Endometrium (tissue), 2 donors: ENCODE results near the gene PDK2.

Experiments
- FAIRE-seq: peaks from 2 replicates; lab custom pipeline; 2012; peaks lifted over from hg19 to GRCh38; lab: Jason Lieb, UNC
- donor health status: control.
- donor health status: control.

Gene PDK2

GRCh38 chr17:50117202-50118051 is 22.3 kb downstream of the PDK2 start:
- FAIRE-seq = no peak

GRCh38 chr17:50118076-50118827 is 23.1 kb downstream of the PDK2 start:
- FAIRE-seq = no peak

- no peak for FAIRE-seq
These were observed 23.7 kb downstream of the PDK2 start for GRCh38 chr17:50118828-50119218.

GRCh38 chr17:50120475-50121253 is 25.5 kb downstream of the PDK2 start:
- FAIRE-seq = no peak

- no peak for FAIRE-seq
These were observed 27.8 kb downstream of the PDK2 start for GRCh38 chr17:50122945-50123344.

- FAIRE-seq = no peak
These were observed 28.6 kb downstream of the PDK2 start for GRCh38 chr17:50123649-50124349.

GRCh38 chr17:50125420-50125997 is 30.4 kb downstream of the PDK2 start:
- FAIRE-seq = no peak

- no peak for FAIRE-seq
These were observed 32.7 kb downstream of the PDK2 start for GRCh38 chr17:50127697-50128361.

GRCh38 chr17:50128441-50129352 is 33.5 kb downstream of the PDK2 start:
- no peak for FAIRE-seq

GRCh38 chr17:50129353-50129727 is 34.2 kb downstream of the PDK2 start:
- FAIRE-seq = no peak

GRCh38 chr17:50129728-50130558 is 34.8 kb downstream of the PDK2 start, which contains the start of gene SAMD14:
TSS of gene SAMD14 (minus strand) at chr17:50130160. CDS start at chr17:50124959, 5,201 bp downstream.
- no peak for FAIRE-seq

GRCh38 chr17:50130559-50131305 is 35.6 kb downstream of the PDK2 start:
- no peak for FAIRE-seq

- FAIRE-seq = no peak
These were observed 37.1 kb downstream of the PDK2 start for GRCh38 chr17:50132104-50132794.

GRCh38 chr17:50133028-50133768 is 38.0 kb downstream of the PDK2 start:
- no peak for FAIRE-seq

- FAIRE-seq = no peak
These were observed 38.6 kb downstream of the PDK2 start for GRCh38 chr17:50133769-50134099.

- no peak for FAIRE-seq
These were observed 39.3 kb downstream of the PDK2 start for GRCh38 chr17:50134206-50135110.
